HepG2 (cell line): Measurements from ENCODE around the gene LSM2. TPM values are rescaled to one million over a fixed set of nuclear protein-coding genes. Genes with fewer than 3 reads are reported as not detected.

Experiments used
- ARNTL ChIP-seq: sonication (generic); formaldehyde crosslinking; IDR thresholded peaks from 2 replicates; pipeline ENCODE4 v1.4.0; 2020; ENCODE audit warnings: mild to moderate bottlenecking, missing genetic modification reagents
- GTF3A ChIP-seq: sonication (generic); formaldehyde crosslinking; conservative IDR thresholded peaks from 2 replicates; pipeline ENCODE4 v1.4.0; 2020; ENCODE audit warnings: mild to moderate bottlenecking, missing genetic modification reagents
- HOMEZ ChIP-seq: IDR thresholded peaks from 2 replicates; pipeline ENCODE4 v1.6.1; 2016; ENCODE audit warnings: low read depth
- IRX3 ChIP-seq: sonication (generic); formaldehyde crosslinking; IDR thresholded peaks from 2 replicates; pipeline ENCODE4 v1.8.1; 2023; ENCODE audit warnings: mild to moderate bottlenecking, low read depth, missing genetic modification reagents, borderline replicate concordance
- JDP2 ChIP-seq: sonication (generic); formaldehyde crosslinking; IDR thresholded peaks from 2 replicates; pipeline ENCODE4 v1.8.1; 2022; ENCODE audit warnings: missing genetic modification reagents, borderline replicate concordance
- KIAA2018 ChIP-seq: sonication (generic); formaldehyde crosslinking; IDR thresholded peaks from 2 replicates; pipeline ENCODE4 v1.5.0; 2020; ENCODE audit warnings: mild to moderate bottlenecking, missing genetic modification reagents, borderline replicate concordance
- NCOR1 ChIP-seq: fragments of 200-600 bp; sonication (generic); IDR thresholded peaks from 2 replicates; pipeline ENCODE4 v1.7.0; 2017; ENCODE audit warnings: antibody characterized with exemption, low read length, borderline replicate concordance
- NFYC ChIP-seq: IDR thresholded peaks from 2 replicates; pipeline ENCODE4 v1.6.1; 2016; ENCODE audit warnings: missing genetic modification reagents, missing compliant biosample characterization
- PRMT3 ChIP-seq: sonication (generic); formaldehyde crosslinking; IDR thresholded peaks from 2 replicates; pipeline ENCODE4 v1.8.1; 2022; ENCODE audit warnings: low read depth, mild to moderate bottlenecking, moderate library complexity, missing genetic modification reagents, borderline replicate concordance
- ZBTB26 ChIP-seq: IDR thresholded peaks from 2 replicates; pipeline ENCODE4 v1.6.1; 2016; ENCODE audit warnings: missing compliant biosample characterization, missing genetic modification reagents, borderline replicate concordance
- ZFAT ChIP-seq: sonication (generic); formaldehyde crosslinking; conservative IDR thresholded peaks from 2 replicates; pipeline ENCODE4 v1.8.1; 2023; ENCODE audit warnings: missing genetic modification reagents, inconsistent platforms
- ZNF160 ChIP-seq: sonication (generic); formaldehyde crosslinking; IDR thresholded peaks from 2 replicates; pipeline ENCODE4 v1.8.0; 2022; ENCODE audit warnings: mild to moderate bottlenecking, inconsistent platforms, missing genetic modification reagents
- ZNF292 ChIP-seq: sonication (generic); formaldehyde crosslinking; IDR thresholded peaks from 2 replicates; pipeline ENCODE4 v1.8.1; 2022; ENCODE audit warnings: mild to moderate bottlenecking, low read depth, missing genetic modification reagents, borderline replicate concordance
- ZNF367 ChIP-seq: sonication (generic); formaldehyde crosslinking; IDR thresholded peaks from 2 replicates; pipeline ENCODE4 v1.4.0; 2020; ENCODE audit warnings: missing genetic modification reagents, borderline replicate concordance
- ZNF496 ChIP-seq: sonication (generic); formaldehyde crosslinking; IDR thresholded peaks from 2 replicates; pipeline ENCODE4 v1.8.1; 2023; ENCODE audit warnings: mild to moderate bottlenecking, moderate library complexity, missing genetic modification reagents; ENCODE audit not compliant: insufficient replicate concordance
- ZNF713 ChIP-seq: sonication (generic); formaldehyde crosslinking; IDR thresholded peaks from 2 replicates; pipeline ENCODE4 v1.4.0; 2020; ENCODE audit warnings: mild to moderate bottlenecking, missing genetic modification reagents
- ZSCAN21 ChIP-seq: sonication (generic); formaldehyde crosslinking; IDR thresholded peaks from 2 replicates; pipeline ENCODE4 v1.8.0; 2022; ENCODE audit warnings: mild to moderate bottlenecking, missing genetic modification reagents, moderate library complexity, borderline replicate concordance
- polyA plus RNA-seq, 8 experiments: library from polyadenylated mRNA; depleted of rRNA in 3 of 8; stranded (reverse) in 7 of 8; unstranded in 1 of 8; fragments of >200 nt; fragmentation: Illumina TruSeq in 4 of 8; extraction: Trizol in 4 of 8; gene quantifications; 2 replicates each; pipeline versions ENCODE4 v1.2.1 to v1.2.3, GENCODE V29; 2011 to 2016; ENCODE audit warnings: low read depth in 4 of 8, missing spikeins in 1 of 8, mixed read lengths in 1 of 8; ENCODE audit not compliant: insufficient read depth in 1 of 8
- total RNA-seq, 5 experiments: library from RNA; depleted of rRNA; stranded (reverse); fragments of >200 nt; fragmentation: Illumina TruSeq; extraction: Trizol; gene quantifications; 2 replicates each; pipeline ENCODE4 v1.2.3, GENCODE V29; 2016; ENCODE audit warnings: low read depth in 1 of 5

Gene LSM2
- total and polyA plus RNA-seq, 2 of the 13 experiments (the other 11 are each of a cell fraction or from before 2014, with no cell fraction given), result 69.4 to 90.5 TPM

GRCh38 chr6:31821301-31822035, 14.7 kb upstream of the LSM2 start (continued):
- no peak for TF ChIP-seq ZFAT
- no peak for TF ChIP-seq GTF3A (CRISPR knock-in tag)
- TF ChIP-seq ZSCAN21, result peak; percentile 22; the same call in 1 of the 2 replicates
- no peak for TF ChIP-seq PRMT3 (CRISPR knock-in tag)
- 0 out of 2 replicates have a peak, but pooled peaks have one; percentile 6 for TF ChIP-seq NFYC (CRISPR knock-in tag)
- TF ChIP-seq ZBTB26 (CRISPR knock-in tag), result no peak
- no peak for TF ChIP-seq HOMEZ (CRISPR knock-in tag)
- no peak for TF ChIP-seq ZNF367 (CRISPR knock-in tag)
- no peak for TF ChIP-seq JDP2
- TF ChIP-seq ARNTL (CRISPR knock-in tag), result no peak
- no peak; the same call in 1 of the 2 replicates for TF ChIP-seq ZNF292
- TF ChIP-seq ZNF160 (CRISPR knock-in tag), result no peak
- TF ChIP-seq NCOR1, result no peak
- TF ChIP-seq ZNF713 (CRISPR knock-in tag), result no peak
- TF ChIP-seq IRX3 (CRISPR knock-in tag), result no peak
- no peak for TF ChIP-seq ZNF496 (CRISPR knock-in tag)
- TF ChIP-seq KIAA2018, result no peak
